Uterus (tissue), 2 donors: ENCODE data around the gene USO1.

ENCODE experiments used
- POLR2A ChIP-seq, 2 donors: fragments of 450-650 bp; IDR thresholded peaks; one replicate each; pipeline ENCODE4 v1.6.1; 2016; ENCODE audit warnings: antibody characterized with exemption in 2 of 2, mild to moderate bottlenecking in 1 of 2, moderate library complexity in 1 of 2
- TF ChIP-seq, protein P1 (sequence below), 4 experiments: fragments of 200-600 bp in 2 of 4; fragments of 450-650 bp in 2 of 4; sonication (generic) in 2 of 4; IDR thresholded peaks; one replicate each; pipeline ENCODE4 v1.5.1; 2016 to 2019; ENCODE audit warnings: antibody characterized with exemption in 4 of 4, mild to moderate bottlenecking in 2 of 4, moderate library complexity in 1 of 4

DNA sequence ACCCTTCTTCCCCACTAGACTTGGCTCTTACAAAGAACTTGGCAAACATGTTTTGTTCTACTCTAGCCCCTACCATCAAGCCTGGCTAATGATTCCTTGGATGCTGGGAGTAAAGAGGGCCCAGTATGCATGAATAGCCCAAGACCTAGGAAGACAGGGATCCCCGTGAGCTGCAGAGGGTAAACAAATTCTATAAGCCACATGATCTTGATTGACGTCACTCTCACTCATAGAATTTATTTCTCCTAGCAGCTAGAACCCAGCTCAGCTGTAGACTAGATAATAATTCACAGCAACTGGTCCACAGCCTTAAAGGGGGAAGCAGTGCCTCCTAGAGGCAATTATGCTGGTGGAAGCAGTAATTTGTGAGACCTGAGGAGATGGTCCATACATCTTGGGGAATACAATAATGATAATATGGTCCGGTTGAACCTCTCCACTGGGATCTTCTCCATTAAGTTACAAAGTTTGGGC is 16.1 kb upstream of the USO1 start:
- TF ChIP-seq, protein P1, sequence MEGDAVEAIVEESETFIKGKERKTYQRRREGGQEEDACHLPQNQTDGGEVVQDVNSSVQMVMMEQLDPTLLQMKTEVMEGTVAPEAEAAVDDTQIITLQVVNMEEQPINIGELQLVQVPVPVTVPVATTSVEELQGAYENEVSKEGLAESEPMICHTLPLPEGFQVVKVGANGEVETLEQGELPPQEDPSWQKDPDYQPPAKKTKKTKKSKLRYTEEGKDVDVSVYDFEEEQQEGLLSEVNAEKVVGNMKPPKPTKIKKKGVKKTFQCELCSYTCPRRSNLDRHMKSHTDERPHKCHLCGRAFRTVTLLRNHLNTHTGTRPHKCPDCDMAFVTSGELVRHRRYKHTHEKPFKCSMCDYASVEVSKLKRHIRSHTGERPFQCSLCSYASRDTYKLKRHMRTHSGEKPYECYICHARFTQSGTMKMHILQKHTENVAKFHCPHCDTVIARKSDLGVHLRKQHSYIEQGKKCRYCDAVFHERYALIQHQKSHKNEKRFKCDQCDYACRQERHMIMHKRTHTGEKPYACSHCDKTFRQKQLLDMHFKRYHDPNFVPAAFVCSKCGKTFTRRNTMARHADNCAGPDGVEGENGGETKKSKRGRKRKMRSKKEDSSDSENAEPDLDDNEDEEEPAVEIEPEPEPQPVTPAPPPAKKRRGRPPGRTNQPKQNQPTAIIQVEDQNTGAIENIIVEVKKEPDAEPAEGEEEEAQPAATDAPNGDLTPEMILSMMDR (IDR thresholded peaks at IDR 0.05) = no peak
- TF ChIP-seq POLR2A (IDR thresholded peaks at IDR 0.05) = no peak
